GM12878 (cell line): Measurements from ENCODE around the gene MYOCOS. TPM values are rescaled to one million over a fixed set of nuclear protein-coding genes. Genes with fewer than 3 reads are reported as not detected.
A peak's percentile ranks its signal among the peaks of the same experiment; 100 is the strongest.

Experiments
- ATAC-seq: fragments of 200-7000 bp; cut with Tn5 transposase; 3 replicates; pipeline ENCODE4 v1.9.1; 2020; ENCODE audit warnings: mild to moderate bottlenecking, moderate library complexity
- BruUV-seq: library from RNA; stranded (reverse); fragments of 400-500 nt; replicated peaks from 2 replicates; lab custom pipeline; 2021; lab: Mats Ljungman, UMichigan
- CTCF ChIA-PET: fragments of 300-600 bp; sonication (Branson Sonifier 250); formaldehyde crosslinking; extraction: SDS; loops from one replicate; lab custom pipeline; 2021; ENCODE audit warnings: inconsistent platforms; lab: Yijun Ruan, JAX
- POLR2A ChIA-PET: fragments of 350-600 bp; formaldehyde crosslinking; extraction: SDS; loops from one replicate; lab custom pipeline; 2021; ENCODE audit warnings: inconsistent platforms; lab: Charles Lee
- RAD21 ChIA-PET: fragments of 300-600 bp; sonication (Branson Sonifier 250); formaldehyde crosslinking; loops from one replicate; lab custom pipeline; 2023; ENCODE audit warnings: antibody characterized with exemption; ENCODE audit not compliant: unreplicated experiment; lab: Charles Lee
- SMC1A ChIA-PET: fragments of 300-600 bp; sonication (Branson Sonifier 250); formaldehyde crosslinking; loops from one replicate; lab custom pipeline; 2023; ENCODE audit not compliant: unreplicated experiment, uncharacterized antibody; lab: Charles Lee
- DNase-seq: peaks from one replicate; pipeline ENCODE4 v3.0.0-alpha.2; 2011; ENCODE audit warnings: low read depth, low spot score
- FAIRE-seq: peaks from 3 replicates; lab custom pipeline; 2011; peaks lifted over from hg19 to GRCh38; lab: Jason Lieb, UNC
- H2AFZ ChIP-seq: 2 replicates; pipeline ENCODE4 v1.6.0; 2011; ENCODE audit warnings: low read depth, low read length, control low read depth; ENCODE audit not compliant: control insufficient read depth
- H3K27ac ChIP-seq: 2 replicates; pipeline ENCODE4 v1.5.1; 2011; ENCODE audit warnings: control low read depth; ENCODE audit not compliant: control insufficient read depth, insufficient read depth
- H3K27me3 ChIP-seq, 2 experiments: replicated peaks in 1 of 2; 2 replicates each; pipeline versions ENCODE4 v1.6.0 to v1.6.1; 2011; ENCODE audit warnings: low read length in 1 of 2; ENCODE audit not compliant: control insufficient read depth in 2 of 2, insufficient read depth in 2 of 2
- H3K36me3 ChIP-seq, 2 experiments: 2 replicates each; pipeline ENCODE4 v1.5.1; 2011; ENCODE audit warnings: low read length in 1 of 2; ENCODE audit not compliant: control insufficient read depth in 2 of 2, insufficient read depth in 2 of 2
- H3K4me1 ChIP-seq: 2 replicates; pipeline ENCODE4 v1.6.1; 2011; ENCODE audit warnings: mild to moderate bottlenecking, low read length, moderate library complexity, mixed read lengths; ENCODE audit not compliant: control insufficient read depth, insufficient read depth
- H3K4me2 ChIP-seq: 2 replicates; pipeline ENCODE4 v1.6.0; 2011; ENCODE audit warnings: control low read depth; ENCODE audit not compliant: control insufficient read depth, insufficient read depth
- H3K4me3 ChIP-seq: fragments of 200-600 bp; sonication (generic); 2 replicates; pipeline ENCODE4 v1.5.1; 2016
- H3K79me2 ChIP-seq: 2 replicates; pipeline ENCODE4 v1.6.0; 2011; ENCODE audit warnings: low read length; ENCODE audit not compliant: control insufficient read depth, insufficient read depth
- H3K9ac ChIP-seq: 2 replicates; pipeline ENCODE4 v1.8.0; 2011; ENCODE audit warnings: low read length, control low read depth, mixed read lengths; ENCODE audit not compliant: control insufficient read depth, insufficient read depth
- H3K9me3 ChIP-seq: replicated peaks from 3 replicates; pipeline ENCODE4 v1.5.1; 2011; ENCODE audit warnings: mild to moderate bottlenecking, low read length; ENCODE audit not compliant: control insufficient read depth, insufficient read depth
- H4K20me1 ChIP-seq: 2 replicates; pipeline ENCODE4 v1.6.0; 2011; ENCODE audit not compliant: control insufficient read depth, insufficient read depth
- BCL3 ChIP-seq: IDR thresholded peaks from 2 replicates; pipeline ENCODE4 v1.6.1; 2011; ENCODE audit warnings: borderline replicate concordance, low read depth, mild to moderate bottlenecking, moderate library complexity, low read length; ENCODE audit not compliant: insufficient read depth, poor library complexity, severe bottlenecking
- CUX1 ChIP-seq: IDR thresholded peaks from 2 replicates; pipeline ENCODE4 v1.6.1; 2012; ENCODE audit warnings: improper control_type of control experiment, low read depth, low read length; ENCODE audit not compliant: insufficient replicate concordance
- FOS ChIP-seq: IDR thresholded peaks from 3 replicates; pipeline ENCODE4 v1.6.1; 2011; ENCODE audit warnings: borderline replicate concordance; ENCODE audit not compliant: insufficient read length; ENCODE audit errors: extremely low read depth
- GABPA ChIP-seq: IDR thresholded peaks from 2 replicates; pipeline ENCODE4 v1.6.1; 2014; ENCODE audit warnings: antibody characterized with exemption, low read depth, mild to moderate bottlenecking, inconsistent platforms
- HDAC6 ChIP-seq: fragments of 200-600 bp; sonication (generic); IDR thresholded peaks from one replicate; pipeline ENCODE4 v1.8.0; 2017; ENCODE audit warnings: antibody characterized with exemption; ENCODE audit not compliant: unreplicated experiment
- PBX3 ChIP-seq: IDR thresholded peaks from 2 replicates; pipeline ENCODE4 v1.6.1; 2011; ENCODE audit warnings: mild to moderate bottlenecking, low read depth, low read length, moderate library complexity; ENCODE audit not compliant: insufficient replicate concordance
- RCOR1 ChIP-seq: conservative IDR thresholded peaks from 2 replicates; pipeline ENCODE4 v1.6.1; 2012; ENCODE audit warnings: low read depth, low read length, improper control_type of control experiment
- SPI1 ChIP-seq: IDR thresholded peaks from 2 replicates; pipeline ENCODE4 v1.6.1; 2011; ENCODE audit warnings: low read depth, mild to moderate bottlenecking, low read length, moderate library complexity, borderline replicate concordance; ENCODE audit not compliant: insufficient read depth
- ZBTB40 ChIP-seq: fragments of 450-650 bp; IDR thresholded peaks from 2 replicates; pipeline ENCODE4 v1.6.1; 2016; ENCODE audit warnings: mild to moderate bottlenecking, moderate library complexity, borderline replicate concordance
- ZNF384 ChIP-seq: IDR thresholded peaks from 2 replicates; pipeline ENCODE4 v1.6.1; 2012; ENCODE audit warnings: low read depth, mild to moderate bottlenecking, low read length, improper control_type of control experiment, borderline replicate concordance
- WGBS: methylation state at CpG from one replicate; pipeline ENCODE4 v1.1.6; 2016; ENCODE audit warnings: low lambda C conversion rate; ENCODE audit not compliant: insufficient replicate concordance, insufficient coverage; ENCODE audit errors: missing lambda C conversion rate; 5-methylcytosine and 5-hydroxymethylcytosine counted together
- in situ Hi-C: fragments of 300-500 bp; cut with MboI; formaldehyde crosslinking; loops from 9 replicates; pipeline ENCODE4 v1.14.3; 2018; ENCODE audit warnings: mixed read lengths
- intact Hi-C: fragments of 100-400 bp; cut with micrococcal nuclease; formaldehyde crosslinking; loops from one replicate; pipeline ENCODE4 v1.14.2; 2022; ENCODE audit not compliant: unreplicated experiment
- polyA plus RNA-seq, 11 experiments: library from polyadenylated mRNA; depleted of rRNA in 4 of 11; unstranded in 6 of 11; stranded (reverse) in 5 of 11; fragments of >200 nt; fragmentation: Nextera tagmentation in 4 of 11; fragmentation: Illumina TruSeq in 1 of 11; extraction: Ambion mirVana in 4 of 11; extraction: Trizol in 1 of 11; gene quantifications; 1 replicate in 1 of 11; 2 replicates in 10 of 11; pipeline versions ENCODE4 v1.2.1 to v1.2.3, GENCODE V29; 2011 to 2016; ENCODE audit warnings: inconsistent platforms in 2 of 11, missing spikeins in 2 of 11, low read depth in 1 of 11
- total RNA-seq, 4 experiments: library from RNA; depleted of rRNA in 3 of 4; stranded (reverse); fragments of >200 nt in 3 of 4; fragmentation: Illumina TruSeq in 1 of 4; extraction: Trizol in 1 of 4; gene quantifications; 2 replicates each; pipeline versions ENCODE4 v1.2.1 to v1.2.3, GENCODE V29; 2013 to 2021

The MYOCOS gene
- total and polyA plus RNA-seq, 10 of the 15 experiments (the other 5 are each of a cell fraction or from before 2014, with no cell fraction given) = 0.12 to 0.24 (median 0.16) TPM; not detected in 4

GRCh38 chr1:171595324-171595723 is 26.7 kb upstream of the MYOCOS start:
- Histone ChIP-seq H2AFZ (no peak overlapping the region), H3K4me1 (no peaks in the 10 kb centered on the region), H3K9me3 (no peaks in the 10 kb centered on the region), H3K9ac (no peak overlapping the region), H3K36me3 (peaks cover 4 to 19% of the 10 kb centered on the region in 2 experiments), H3K27me3 (no peaks in the 10 kb centered on the region), H3K27ac (no peak overlapping the region), H3K4me2 (no peak overlapping the region), H4K20me1 (no peaks in the 10 kb centered on the region), H3K79me2 (no peaks in the 10 kb centered on the region), H3K4me3 (no peak overlapping the region)
- SMC1A ChIA-PET = interaction anchor here (0.6 to 6.9 kb wide), 14 partner anchors 10 to 121 kb away, joined by 3 to 38 read pairs (median 5); partner anchors contain the start of gene MYOCOS
- RAD21 ChIA-PET = interaction anchor here (0.6 to 2.2 kb wide), 11 partner anchors 10 to 147 kb away, joined by 3 to 11 read pairs (median 5); partner anchors contain the start of genes MYOCOS, PRRC2C and VAMP4
- CTCF ChIA-PET = interaction anchor here (1.1 to 8.3 kb wide), 6 partner anchors 9 to 110 kb away, joined by 4 to 60 read pairs (median 8); partner anchors contain the start of gene PRRC2C
- peak; percentile 70 for ATAC-seq
- intact Hi-C loops = no loop called here
- POLR2A ChIA-PET = interaction anchor here (0.8 to 2.0 kb wide), 4 partner anchors 11 to 110 kb away, joined by 3 to 9 read pairs (median 4); partner anchors contain the start of gene PRRC2C
- DNase-seq = no peak
- no TSS peak for BruUV-seq
- in situ Hi-C loops = no loop called here
- FAIRE-seq = no peak
- WGBS = 0% methylated on average over 1 of the region's 1 CpG
- TF ChIP-seq SPI1 (no peak), GABPA (no peak), PBX3 (no peak), RCOR1 (no peak), BCL3 (no peak), ZBTB40 (peak; percentile 51; the same call in 1 of the 2 replicates), FOS (no peak), HDAC6 (no peak), CUX1 (no peak), ZNF384 (no peak)
